ENCODE results near the gene SP1.
"Not testable (repeated sequence)": the region's sequence is repeated elsewhere in the genome, so short reads cannot be mapped to it uniquely, and the experiment has no call there.

SP1 gene

DNA sequence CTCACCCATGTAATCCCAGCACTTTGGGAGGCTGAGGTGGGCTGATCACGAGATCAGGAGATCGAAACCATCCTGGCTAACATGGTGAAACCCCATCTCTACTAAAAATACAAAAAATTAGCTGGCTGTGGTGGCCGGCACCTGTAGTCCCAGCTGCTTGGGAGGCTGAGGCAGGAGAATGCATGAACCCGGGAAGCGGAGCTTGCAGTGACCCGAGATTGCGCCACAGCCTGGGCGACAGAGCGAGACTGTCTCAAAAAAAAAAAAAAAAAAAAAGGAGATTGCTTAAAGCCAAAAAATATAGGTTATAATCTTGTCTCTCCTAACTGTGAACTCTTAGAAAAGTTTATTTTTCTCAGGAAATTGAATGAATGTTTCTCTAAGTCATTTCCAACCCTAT is 55.4 kb downstream of the SP1 start:
- not testable (repeated sequence) for H3K27me3 ChIP-seq (ENCODE audit: control insufficient read depth, insufficient read depth, low read length); H3K4me1 ChIP-seq (ENCODE audit: control insufficient read depth, insufficient read depth, low read length); H3K4me2 ChIP-seq (ENCODE audit: low read length); H3K4me3 ChIP-seq (ENCODE audit: low read length); H3K36me3 ChIP-seq (ENCODE audit: insufficient read depth, low read length); H3K9me3 ChIP-seq (replicated peaks; ENCODE audit: low read length); H3K9ac ChIP-seq (ENCODE audit: low read depth, low read length)

DNA sequence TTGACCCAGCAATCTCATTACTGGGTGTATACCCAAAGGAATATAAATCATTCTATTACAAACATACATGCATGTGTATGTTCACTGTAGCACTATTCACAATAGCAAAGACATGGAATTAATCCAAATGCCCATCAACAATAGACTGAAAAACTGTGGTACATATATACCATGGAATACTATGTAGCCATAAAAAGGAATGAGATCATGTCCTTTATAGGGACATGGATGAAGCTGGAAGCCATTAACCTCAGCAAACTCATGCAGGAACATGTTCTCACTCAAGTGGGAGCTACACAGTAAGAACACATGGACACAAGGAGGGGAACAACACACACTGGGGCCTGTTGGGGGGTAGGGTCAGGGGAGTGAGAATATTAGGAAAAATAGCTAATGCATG is 59.6 kb downstream of the SP1 start:
- H3K36me3 ChIP-seq (ENCODE audit: insufficient read depth, low read length); H3K9me3 ChIP-seq (replicated peaks; ENCODE audit: low read length); H3K9ac ChIP-seq (ENCODE audit: low read depth, low read length); H3K4me3 ChIP-seq (ENCODE audit: low read length); H3K27me3 ChIP-seq (ENCODE audit: control insufficient read depth, insufficient read depth, low read length); H3K4me2 ChIP-seq (ENCODE audit: low read length): not testable (repeated sequence)
- peaks cover 17% of the 10 kb centered on the region for H3K4me1 ChIP-seq (ENCODE audit: control insufficient read depth, insufficient read depth, low read length)

DNA sequence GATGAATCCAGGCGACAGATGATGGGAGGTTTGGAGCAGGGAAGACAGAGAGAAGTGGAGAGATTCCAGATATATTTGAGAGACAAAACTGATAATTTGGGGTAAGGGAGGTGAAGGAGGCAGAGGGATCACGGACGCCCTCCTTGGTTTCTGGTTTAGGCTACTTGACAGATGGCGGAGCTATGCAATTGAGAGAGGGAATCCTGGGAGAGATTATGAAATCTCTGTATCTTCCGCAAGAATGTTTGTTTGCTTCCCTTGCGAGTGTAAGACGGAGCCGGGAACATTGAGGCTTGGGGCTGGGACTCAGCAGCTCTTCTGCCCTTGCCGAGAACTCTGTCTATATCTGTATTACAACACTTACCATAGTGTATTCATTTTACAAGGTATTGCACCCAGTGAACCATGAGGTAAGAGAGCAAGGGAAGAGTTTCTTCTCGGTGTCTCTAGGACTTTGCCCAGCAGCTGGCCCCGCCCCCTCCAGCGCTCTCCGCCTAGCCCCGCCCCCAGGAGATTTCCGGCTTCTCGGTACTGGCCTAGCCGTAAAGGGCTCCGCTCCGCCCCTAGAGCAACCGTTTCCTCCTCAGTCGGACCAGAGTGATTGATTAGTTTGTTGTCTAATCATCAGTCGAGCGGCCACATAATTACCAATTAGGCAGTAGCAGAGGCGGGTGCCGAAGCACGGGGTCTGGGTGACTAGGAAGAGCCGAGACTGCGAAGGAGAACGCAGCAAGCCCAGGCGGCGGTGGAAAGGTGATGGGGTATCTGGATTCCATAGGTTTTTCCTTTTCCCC is 61.3 kb downstream of the SP1 start, which contains the start of gene PRR13:
Gene PRR13, plus strand, starts transcription at position 695 of the 794 bp plus-strand sequence. CDS start 981 bp downstream, outside the sequence.
- peak within 1 kb of the TSS; percentile 81 for H3K4me3 ChIP-seq (ENCODE audit: low read length)
- H3K4me2 ChIP-seq (ENCODE audit: low read length) = peak within 1 kb of the TSS; percentile 87
- H3K27me3 ChIP-seq (ENCODE audit: control insufficient read depth, insufficient read depth, low read length) = no peaks in the 10 kb centered on the region
- H3K9me3 ChIP-seq (replicated peaks; ENCODE audit: low read length) = no peaks in the 10 kb centered on the region
- peak within 1 kb of the TSS; percentile 97 for H3K9ac ChIP-seq (ENCODE audit: low read depth, low read length)
- H3K36me3 ChIP-seq (ENCODE audit: insufficient read depth, low read length) = peaks cover 19% of the 10 kb centered on the region
- H3K4me1 ChIP-seq (ENCODE audit: control insufficient read depth, insufficient read depth, low read length) = peaks cover 17% of the 10 kb centered on the region

DNA sequence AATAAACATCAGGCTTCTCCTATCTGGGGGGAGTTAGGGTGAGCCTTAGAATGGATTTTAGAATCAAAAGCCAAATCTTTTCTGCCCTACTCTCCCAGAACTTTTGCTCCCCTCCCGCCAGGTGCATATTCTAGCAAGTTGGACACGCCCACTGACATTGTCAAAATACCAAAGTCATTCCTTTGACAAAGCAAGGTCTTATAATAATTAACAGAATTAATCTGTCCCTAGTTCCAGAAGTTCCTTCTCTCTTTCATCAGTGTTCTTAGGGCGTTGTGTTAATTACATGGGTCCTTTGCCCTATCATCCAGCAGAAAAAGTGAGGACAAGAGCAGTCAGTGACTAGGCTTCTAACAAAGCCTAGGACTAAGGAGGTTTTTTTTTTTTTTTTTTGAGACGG is 64.0 kb downstream of the SP1 start:
- no peak overlapping the region for H3K9ac ChIP-seq (ENCODE audit: low read depth, low read length)

DNA sequence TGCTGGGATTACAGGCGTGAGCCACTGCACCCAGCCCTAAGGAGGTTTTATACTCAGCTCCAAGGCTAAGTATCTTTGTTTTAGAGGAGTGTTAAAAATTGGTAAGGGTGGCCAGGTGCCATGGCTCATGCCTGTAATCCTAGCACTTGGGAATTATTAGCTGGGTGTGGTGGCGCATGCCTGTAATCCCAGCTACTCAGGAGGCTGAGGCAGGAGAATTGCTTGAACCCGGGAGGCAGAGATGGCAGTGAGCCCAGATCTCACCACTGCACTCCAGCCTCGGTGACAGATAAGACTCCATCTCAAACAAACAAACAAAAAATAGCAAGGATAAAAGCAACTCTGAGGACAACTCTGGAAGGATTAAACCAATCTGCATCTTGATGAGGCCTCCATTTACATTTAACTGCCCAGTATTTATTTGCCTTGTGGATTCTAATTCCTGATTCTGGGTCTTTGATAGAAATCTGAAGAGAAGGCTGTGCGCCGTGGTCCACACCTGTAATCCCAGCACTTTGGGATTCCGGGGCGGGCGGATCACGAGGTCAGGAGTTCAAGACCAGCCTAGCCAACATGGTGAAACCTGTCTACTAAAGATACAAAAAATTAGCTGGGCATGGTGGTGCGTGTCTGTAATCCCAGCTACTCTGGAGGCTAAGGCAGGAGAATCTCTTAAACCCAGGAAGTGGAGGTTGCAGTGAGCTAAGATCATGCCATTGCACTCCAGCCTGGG is 64.8 kb downstream of the SP1 start:
- not testable (repeated sequence) for H3K4me3 ChIP-seq (ENCODE audit: low read length); H3K9me3 ChIP-seq (replicated peaks; ENCODE audit: low read length); H3K4me2 ChIP-seq (ENCODE audit: low read length); H3K27me3 ChIP-seq (ENCODE audit: control insufficient read depth, insufficient read depth, low read length); H3K9ac ChIP-seq (ENCODE audit: low read depth, low read length)
- Histone ChIP-seq H3K4me1 (ENCODE audit: control insufficient read depth, insufficient read depth, low read length) (peaks cover 17% of the 10 kb centered on the region), H3K36me3 (ENCODE audit: insufficient read depth, low read length) (peaks cover 27% of the 10 kb centered on the region)

More for the DNA sequence above, 64.0 kb downstream of the SP1 start:
- peaks cover 17% of the 10 kb centered on the region for H3K4me1 ChIP-seq (ENCODE audit: control insufficient read depth, insufficient read depth, low read length)
- no peaks in the 10 kb centered on the region for H3K27me3 ChIP-seq (ENCODE audit: control insufficient read depth, insufficient read depth, low read length)
- H3K9me3 ChIP-seq (replicated peaks; ENCODE audit: low read length) = no peaks in the 10 kb centered on the region
- H3K4me2 ChIP-seq (ENCODE audit: low read length) = no peak overlapping the region
- peaks cover 27% of the 10 kb centered on the region for H3K36me3 ChIP-seq (ENCODE audit: insufficient read depth, low read length)
- H3K4me3 ChIP-seq (ENCODE audit: low read length) = no peak overlapping the region

DNA sequence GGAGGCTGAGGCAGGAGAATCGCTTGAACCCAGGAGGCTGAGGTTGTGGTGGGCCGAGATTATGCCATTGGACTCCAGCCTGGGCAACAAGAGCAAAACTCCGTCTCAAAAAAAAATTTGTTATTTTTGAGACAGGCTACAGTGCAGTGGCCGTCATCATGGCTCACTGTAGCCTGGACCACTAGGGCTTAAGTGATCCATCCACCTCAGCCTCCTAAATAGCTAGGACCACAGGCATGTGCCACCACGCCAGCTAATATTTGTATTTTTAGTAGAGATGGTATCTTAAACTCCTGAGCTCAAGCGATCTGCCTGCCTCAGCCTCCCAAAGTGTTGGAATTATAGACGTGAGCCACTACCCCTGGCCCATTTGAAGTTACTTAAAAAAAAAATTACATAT is 71.0 kb downstream of the SP1 start:
- no peak overlapping the region for H3K4me2 ChIP-seq (ENCODE audit: low read length)
- peaks cover 38% of the 10 kb centered on the region for H3K36me3 ChIP-seq (ENCODE audit: insufficient read depth, low read length)
- no peaks in the 10 kb centered on the region for H3K9me3 ChIP-seq (replicated peaks; ENCODE audit: low read length)
- H3K27me3 ChIP-seq (ENCODE audit: control insufficient read depth, insufficient read depth, low read length) = no peaks in the 10 kb centered on the region
- H3K4me3 ChIP-seq (ENCODE audit: low read length) = no peak overlapping the region
- H3K4me1 ChIP-seq (ENCODE audit: control insufficient read depth, insufficient read depth, low read length) = peaks cover 16% of the 10 kb centered on the region
- H3K9ac ChIP-seq (ENCODE audit: low read depth, low read length) = no peak overlapping the region

DNA sequence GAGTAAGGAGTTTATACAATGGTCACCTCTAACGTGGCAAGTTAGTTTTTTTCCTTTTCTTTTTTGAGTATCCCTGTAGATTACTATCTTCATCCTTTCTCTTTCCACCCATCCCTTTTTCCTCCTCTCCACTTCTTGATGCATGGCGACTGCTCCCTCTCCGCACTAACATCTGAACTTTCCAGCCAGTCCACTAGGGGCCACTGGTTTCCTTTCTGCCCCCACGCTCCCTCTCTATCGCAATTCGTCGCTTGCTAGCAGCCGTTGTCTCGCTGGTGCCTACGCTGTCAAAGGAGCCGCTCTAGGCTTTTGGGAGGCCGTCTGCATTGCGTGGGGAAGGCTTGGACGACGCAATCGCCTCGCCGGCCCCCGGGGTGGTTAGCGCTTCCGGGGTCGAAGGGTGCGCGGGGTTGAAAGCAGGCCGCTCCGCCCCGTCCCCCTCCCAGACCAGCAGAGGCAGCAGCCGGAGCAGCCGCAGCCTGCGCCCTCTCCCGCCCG is 71.7 kb downstream of the SP1 start, which contains the start of gene PCBP2:
Gene PCBP2, plus strand, starts transcription at position 442 of the 498 bp plus-strand sequence. CDS start 2,699 bp downstream, outside the sequence.
- H3K4me2 ChIP-seq (ENCODE audit: low read length) = peak within 1 kb of the TSS; percentile 98
- peaks cover 16% of the 10 kb centered on the region for H3K4me1 ChIP-seq (ENCODE audit: control insufficient read depth, insufficient read depth, low read length)
- H3K36me3 ChIP-seq (ENCODE audit: insufficient read depth, low read length) = peaks cover 46% of the 10 kb centered on the region
- H3K4me3 ChIP-seq (ENCODE audit: low read length) = peak within 1 kb of the TSS; percentile 98
- H3K9ac ChIP-seq (ENCODE audit: low read depth, low read length) = peak within 1 kb of the TSS; percentile 100
- H3K27me3 ChIP-seq (ENCODE audit: control insufficient read depth, insufficient read depth, low read length) = no peaks in the 10 kb centered on the region
- H3K9me3 ChIP-seq (replicated peaks; ENCODE audit: low read length) = no peaks in the 10 kb centered on the region

DNA sequence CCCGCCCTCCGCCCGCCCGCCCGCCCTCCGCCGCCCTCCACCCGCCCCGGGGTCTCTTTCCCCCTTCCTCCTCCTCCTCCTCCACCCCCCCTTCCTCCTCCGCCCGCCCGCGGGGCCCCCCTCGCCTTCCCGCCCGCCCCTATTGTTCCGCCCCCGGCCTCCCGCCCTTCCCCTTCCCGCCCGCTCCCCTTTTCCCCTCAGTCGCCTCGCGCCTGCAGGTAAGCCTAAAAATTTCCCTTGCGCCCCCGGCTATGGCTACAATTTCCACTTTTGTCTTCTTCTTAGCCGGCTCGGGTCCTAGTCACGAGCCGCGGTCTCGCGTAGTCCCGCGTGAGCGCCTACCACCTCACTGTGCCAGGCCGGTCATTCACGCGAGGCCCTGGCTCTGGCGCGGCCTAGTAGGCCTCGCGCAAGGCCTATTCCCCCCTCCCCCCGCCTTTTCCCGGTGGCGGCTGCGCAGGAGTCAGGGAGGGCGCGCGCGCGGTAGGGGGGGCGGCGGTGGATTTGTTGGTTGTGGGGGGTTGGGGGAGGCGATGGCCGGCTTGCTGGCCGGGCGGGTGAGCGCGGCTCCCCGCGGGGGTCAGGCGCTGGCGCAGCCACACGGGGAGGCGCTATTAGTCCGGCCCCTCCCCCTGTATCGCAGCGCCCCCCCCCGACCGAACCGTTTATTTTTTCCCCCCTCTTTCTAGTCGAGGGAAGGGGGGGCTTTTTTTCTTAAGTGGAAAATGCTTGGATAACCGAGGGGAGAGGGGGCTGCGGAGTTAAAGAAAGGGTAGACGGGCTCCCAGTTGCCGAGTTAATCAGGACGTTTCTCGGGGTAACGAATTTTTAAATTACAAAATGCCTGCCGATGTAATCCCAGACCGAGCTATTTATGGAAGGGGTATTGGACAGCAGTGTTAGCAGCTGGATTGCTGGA is 72.4 kb downstream of the SP1 start:
- no peaks in the 10 kb centered on the region for H3K27me3 ChIP-seq (ENCODE audit: control insufficient read depth, insufficient read depth, low read length)
- H3K36me3 ChIP-seq (ENCODE audit: insufficient read depth, low read length) = peaks cover 52% of the 10 kb centered on the region
- peak overlapping the region; percentile 100 for H3K9ac ChIP-seq (ENCODE audit: low read depth, low read length)
- H3K4me3 ChIP-seq (ENCODE audit: low read length) = peak overlapping the region; percentile 98
- H3K4me1 ChIP-seq (ENCODE audit: control insufficient read depth, insufficient read depth, low read length) = peaks cover 16% of the 10 kb centered on the region
- no peaks in the 10 kb centered on the region for H3K9me3 ChIP-seq (replicated peaks; ENCODE audit: low read length)
- peak overlapping the region; percentile 98 for H3K4me2 ChIP-seq (ENCODE audit: low read length)

DNA sequence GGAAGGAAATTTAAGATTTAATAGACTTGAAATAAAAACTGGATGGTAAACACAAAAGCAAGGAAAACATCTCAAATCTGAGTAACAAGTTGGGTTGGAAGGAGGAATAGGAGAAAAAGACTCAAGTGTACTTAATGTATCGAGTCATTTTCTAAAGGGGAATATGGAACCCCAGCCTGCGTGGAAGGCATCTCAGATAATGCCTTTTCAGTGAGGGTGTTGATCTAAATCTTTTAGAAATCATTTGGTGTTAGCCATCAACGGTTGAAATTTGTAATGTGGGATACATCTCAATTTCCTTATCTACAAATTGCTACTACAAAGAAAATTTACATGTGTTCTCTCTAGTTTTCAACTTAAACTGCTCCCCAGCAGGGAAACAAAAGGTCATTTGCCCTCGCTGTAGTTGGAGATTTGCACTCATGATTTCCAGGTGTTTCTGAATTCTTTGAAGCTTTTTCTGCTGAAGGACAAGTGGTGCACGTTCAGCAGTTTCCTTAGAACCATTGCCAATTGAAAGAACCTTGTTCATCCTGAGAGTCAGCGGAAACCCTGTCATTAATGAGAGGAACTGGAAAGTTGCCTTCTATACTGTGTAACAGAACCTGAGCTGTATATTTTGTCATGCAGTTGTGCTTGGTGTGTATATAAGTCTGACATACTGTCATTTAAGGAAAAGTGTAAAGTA is 74.1 kb downstream of the SP1 start:
- no peaks in the 10 kb centered on the region for H3K27me3 ChIP-seq (ENCODE audit: control insufficient read depth, insufficient read depth, low read length)
- H3K4me1 ChIP-seq (ENCODE audit: control insufficient read depth, insufficient read depth, low read length) = peaks cover 16% of the 10 kb centered on the region
- peak overlapping the region; percentile 98 for H3K4me2 ChIP-seq (ENCODE audit: low read length)
- H3K36me3 ChIP-seq (ENCODE audit: insufficient read depth, low read length) = peaks cover 63% of the 10 kb centered on the region
- peak overlapping the region; percentile 98 for H3K4me3 ChIP-seq (ENCODE audit: low read length)
- peak overlapping the region; percentile 100 for H3K9ac ChIP-seq (ENCODE audit: low read depth, low read length)
- no peaks in the 10 kb centered on the region for H3K9me3 ChIP-seq (replicated peaks; ENCODE audit: low read length)

DNA sequence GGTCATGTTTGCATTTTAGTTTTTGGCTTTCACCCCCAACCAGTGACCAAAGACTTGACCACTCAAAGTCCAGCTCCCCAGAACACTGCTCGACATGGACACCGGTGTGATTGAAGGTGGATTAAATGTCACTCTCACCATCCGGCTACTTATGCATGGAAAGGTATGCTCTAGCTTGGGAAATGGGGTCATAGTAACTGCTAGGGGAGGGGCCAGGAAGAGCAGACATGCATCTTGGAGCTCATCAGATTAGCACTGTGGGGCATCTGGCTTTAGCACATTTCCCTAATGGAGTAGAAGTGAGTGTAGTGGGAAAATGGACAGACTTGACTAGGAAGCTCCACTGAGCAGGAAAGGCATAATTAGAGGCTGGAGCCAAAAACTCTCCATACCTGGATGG is 74.7 kb downstream of the SP1 start:
- Histone ChIP-seq H3K36me3 (ENCODE audit: insufficient read depth, low read length) (peaks cover 69% of the 10 kb centered on the region), H3K4me2 (ENCODE audit: low read length) (peak overlapping the region; percentile 98), H3K4me3 (ENCODE audit: low read length) (peak overlapping the region; percentile 98), H3K27me3 (ENCODE audit: control insufficient read depth, insufficient read depth, low read length) (no peaks in the 10 kb centered on the region), H3K9ac (ENCODE audit: low read depth, low read length) (peak overlapping the region; percentile 100), H3K9me3 (replicated peaks; ENCODE audit: low read length) (no peaks in the 10 kb centered on the region), H3K4me1 (ENCODE audit: control insufficient read depth, insufficient read depth, low read length) (peaks cover 16% of the 10 kb centered on the region)
